ENCODE data around the gene MALL.
"Not testable (repeated sequence)": the region's sequence is repeated elsewhere in the genome, so short reads cannot be mapped to it uniquely, and the experiment has no call there.

The MALL gene

GRCh38 chr2:110083757-110084156 is 31.9 kb downstream of the MALL start:
- H3K36me3 ChIP-seq (ENCODE audit: insufficient read depth, low read depth, low read length); H3K9ac ChIP-seq (ENCODE audit: low read depth, low read length); H3K4me1 ChIP-seq (ENCODE audit: insufficient read depth, low read length); H3K27me3 ChIP-seq (ENCODE audit: insufficient read depth, low read length); H3K27ac ChIP-seq (ENCODE audit: low read length); H3K9me3 ChIP-seq (ENCODE audit: insufficient read depth, low read depth, low read length); H3K4me3 ChIP-seq (ENCODE audit: low read length): not testable (repeated sequence)

- H3K9me3 ChIP-seq (ENCODE audit: insufficient read depth, low read depth, low read length); H3K9ac ChIP-seq (ENCODE audit: low read depth, low read length); H3K4me1 ChIP-seq (ENCODE audit: insufficient read depth, low read length); H3K4me3 ChIP-seq (ENCODE audit: low read length); H3K27me3 ChIP-seq (ENCODE audit: insufficient read depth, low read length); H3K36me3 ChIP-seq (ENCODE audit: insufficient read depth, low read depth, low read length); H3K27ac ChIP-seq (ENCODE audit: low read length): not testable (repeated sequence)
Observed at GRCh38 chr2:110083162-110083561, 32.5 kb downstream of the MALL start.

- not testable (repeated sequence) for H3K4me3 ChIP-seq (ENCODE audit: low read length); H3K4me1 ChIP-seq (ENCODE audit: insufficient read depth, low read length); H3K9me3 ChIP-seq (ENCODE audit: insufficient read depth, low read depth, low read length); H3K27me3 ChIP-seq (ENCODE audit: insufficient read depth, low read length); H3K27ac ChIP-seq (ENCODE audit: low read length); H3K36me3 ChIP-seq (ENCODE audit: insufficient read depth, low read depth, low read length); H3K9ac ChIP-seq (ENCODE audit: low read depth, low read length)
Observed at GRCh38 chr2:110078104-110078503, 37.5 kb downstream of the MALL start.

DNA sequence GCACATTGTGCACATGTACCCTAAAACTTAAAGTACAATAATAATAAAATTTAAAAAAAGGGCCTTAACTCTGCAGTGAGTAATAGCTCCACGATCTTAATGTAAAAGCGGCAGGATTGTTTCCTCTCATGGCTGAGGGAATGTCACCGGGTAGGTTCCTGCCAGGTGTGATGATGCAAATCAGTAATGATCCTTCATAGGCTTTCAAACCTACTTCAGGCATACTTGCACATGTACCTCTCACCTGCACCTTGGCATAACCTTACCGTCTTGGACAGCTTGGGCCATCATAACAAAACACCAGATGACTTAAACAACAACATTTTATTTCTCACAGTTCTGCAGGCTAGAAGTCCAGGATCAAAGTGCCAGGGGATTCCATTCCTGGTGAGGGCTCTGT is 39.7 kb downstream of the MALL start:
- H3K27ac ChIP-seq (ENCODE audit: low read length): not testable (repeated sequence)

GRCh38 chr2:110069869-110070268 is 45.8 kb downstream of the MALL start:
- H3K4me3 ChIP-seq (ENCODE audit: low read length); H3K9me3 ChIP-seq (ENCODE audit: insufficient read depth, low read depth, low read length); H3K4me1 ChIP-seq (ENCODE audit: insufficient read depth, low read length); H3K9ac ChIP-seq (ENCODE audit: low read depth, low read length); H3K27ac ChIP-seq (ENCODE audit: low read length); H3K36me3 ChIP-seq (ENCODE audit: insufficient read depth, low read depth, low read length); H3K27me3 ChIP-seq (ENCODE audit: insufficient read depth, low read length): not testable (repeated sequence)

More for the DNA sequence above, 39.7 kb downstream of the MALL start:
- H3K36me3 ChIP-seq (ENCODE audit: insufficient read depth, low read depth, low read length); H3K9me3 ChIP-seq (ENCODE audit: insufficient read depth, low read depth, low read length); H3K9ac ChIP-seq (ENCODE audit: low read depth, low read length); H3K4me3 ChIP-seq (ENCODE audit: low read length); H3K4me1 ChIP-seq (ENCODE audit: insufficient read depth, low read length); H3K27me3 ChIP-seq (ENCODE audit: insufficient read depth, low read length): not testable (repeated sequence)

DNA sequence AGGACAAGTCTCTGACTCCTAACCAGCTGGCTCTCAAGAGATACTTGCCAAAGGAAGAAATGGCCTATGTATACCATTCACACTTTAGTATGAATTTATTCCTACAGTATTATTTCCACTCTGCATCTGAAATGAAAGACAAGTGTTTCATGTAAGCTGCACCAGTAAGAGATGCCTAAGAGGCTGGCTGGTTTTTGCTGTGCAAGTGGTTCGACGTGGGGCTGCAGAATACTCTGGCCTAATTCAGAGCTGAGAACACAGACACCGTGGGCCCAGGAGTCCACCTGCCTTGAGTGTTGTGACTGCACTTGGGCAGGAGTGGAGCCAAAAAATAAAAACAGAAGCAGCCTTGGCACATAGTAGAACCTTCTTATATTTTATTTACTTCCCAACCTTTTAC is 47.5 kb downstream of the MALL start:
- not testable (repeated sequence) for H3K4me3 ChIP-seq (ENCODE audit: low read length); H3K27ac ChIP-seq (ENCODE audit: low read length); H3K4me1 ChIP-seq (ENCODE audit: insufficient read depth, low read length); H3K36me3 ChIP-seq (ENCODE audit: insufficient read depth, low read depth, low read length); H3K27me3 ChIP-seq (ENCODE audit: insufficient read depth, low read length); H3K9me3 ChIP-seq (ENCODE audit: insufficient read depth, low read depth, low read length); H3K9ac ChIP-seq (ENCODE audit: low read depth, low read length)

- H3K4me3 ChIP-seq (ENCODE audit: low read length); H3K9ac ChIP-seq (ENCODE audit: low read depth, low read length); H3K36me3 ChIP-seq (ENCODE audit: insufficient read depth, low read depth, low read length); H3K27ac ChIP-seq (ENCODE audit: low read length); H3K4me1 ChIP-seq (ENCODE audit: insufficient read depth, low read length); H3K27me3 ChIP-seq (ENCODE audit: insufficient read depth, low read length); H3K9me3 ChIP-seq (ENCODE audit: insufficient read depth, low read depth, low read length): not testable (repeated sequence)
Observed at GRCh38 chr2:110062332-110062731, 53.3 kb downstream of the MALL start.

- H3K27ac ChIP-seq (ENCODE audit: low read length); H3K9me3 ChIP-seq (ENCODE audit: insufficient read depth, low read depth, low read length): not testable (repeated sequence)
Observed at GRCh38 chr2:110060550-110060949, 55.1 kb downstream of the MALL start.

DNA sequence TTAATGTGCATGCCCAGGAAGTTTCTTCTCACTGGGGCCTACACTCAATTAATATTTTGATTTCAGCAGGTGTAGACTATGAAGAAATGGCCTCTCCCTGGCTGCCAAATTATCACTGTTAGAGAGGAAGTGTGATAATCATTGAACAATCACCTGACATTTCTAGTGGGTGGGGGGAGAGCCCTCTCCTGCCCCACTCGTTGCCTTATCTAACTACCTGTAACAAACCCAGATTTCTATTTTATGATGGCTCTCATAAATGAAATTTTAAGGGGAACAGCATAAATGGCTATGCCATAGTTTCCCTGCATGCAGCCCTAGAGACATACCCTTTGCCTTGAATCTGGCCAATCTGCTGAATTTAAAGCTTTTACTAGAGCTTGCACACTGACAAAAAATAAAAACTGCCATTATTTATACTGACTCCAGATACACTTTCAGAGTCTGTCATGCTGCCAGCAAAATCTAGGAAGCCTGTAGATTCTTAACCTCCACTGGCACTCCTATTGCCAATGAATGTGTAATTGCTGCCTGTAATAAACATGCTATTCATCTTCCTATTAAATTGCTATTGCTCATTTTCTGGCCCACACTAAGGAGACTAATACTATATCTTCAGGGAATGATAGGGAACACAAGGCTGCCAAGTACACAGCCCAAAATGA is 55.8 kb downstream of the MALL start:
- H3K9me3 ChIP-seq (ENCODE audit: insufficient read depth, low read depth, low read length); H3K9ac ChIP-seq (ENCODE audit: low read depth, low read length); H3K27ac ChIP-seq (ENCODE audit: low read length); H3K4me1 ChIP-seq (ENCODE audit: insufficient read depth, low read length); H3K27me3 ChIP-seq (ENCODE audit: insufficient read depth, low read length); H3K36me3 ChIP-seq (ENCODE audit: insufficient read depth, low read depth, low read length); H3K4me3 ChIP-seq (ENCODE audit: low read length): not testable (repeated sequence)

More at GRCh38 chr2:110060550-110060949, 55.1 kb downstream of the MALL start:
- not testable (repeated sequence) for H3K4me1 ChIP-seq (ENCODE audit: insufficient read depth, low read length); H3K4me3 ChIP-seq (ENCODE audit: low read length); H3K27me3 ChIP-seq (ENCODE audit: insufficient read depth, low read length); H3K9ac ChIP-seq (ENCODE audit: low read depth, low read length); H3K36me3 ChIP-seq (ENCODE audit: insufficient read depth, low read depth, low read length)

GRCh38 chr2:110059009-110059693 is 56.5 kb downstream of the MALL start:
- not testable (repeated sequence) for H3K9me3 ChIP-seq (ENCODE audit: insufficient read depth, low read depth, low read length); H3K4me1 ChIP-seq (ENCODE audit: insufficient read depth, low read length)

DNA sequence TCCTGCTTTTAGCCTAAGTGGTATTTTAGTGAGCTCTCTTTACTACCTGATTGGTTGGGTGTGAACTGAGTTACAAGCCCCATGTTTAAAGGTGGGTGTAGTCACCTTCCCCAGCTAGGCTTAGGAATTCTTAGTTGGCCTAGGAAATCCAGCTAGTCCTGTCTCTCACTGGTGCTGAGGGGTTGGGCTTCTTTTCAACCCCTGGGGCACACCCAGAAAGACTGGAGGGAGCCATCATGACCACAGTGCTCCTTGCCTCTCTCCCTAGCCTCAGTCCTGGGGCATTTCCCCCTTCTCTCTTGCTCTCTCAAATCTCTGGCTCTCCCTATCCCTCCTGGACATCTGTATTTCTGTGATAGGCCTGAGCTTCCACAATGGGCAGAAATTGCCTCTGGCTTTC is 57.6 kb downstream of the MALL start:
- H3K9me3 ChIP-seq (ENCODE audit: insufficient read depth, low read depth, low read length); H3K27me3 ChIP-seq (ENCODE audit: insufficient read depth, low read length); H3K4me1 ChIP-seq (ENCODE audit: insufficient read depth, low read length); H3K9ac ChIP-seq (ENCODE audit: low read depth, low read length); H3K27ac ChIP-seq (ENCODE audit: low read length); H3K36me3 ChIP-seq (ENCODE audit: insufficient read depth, low read depth, low read length); H3K4me3 ChIP-seq (ENCODE audit: low read length): not testable (repeated sequence)

More at GRCh38 chr2:110059009-110059693, 56.5 kb downstream of the MALL start:
- H3K9ac ChIP-seq (ENCODE audit: low read depth, low read length); H3K36me3 ChIP-seq (ENCODE audit: insufficient read depth, low read depth, low read length); H3K4me3 ChIP-seq (ENCODE audit: low read length); H3K27me3 ChIP-seq (ENCODE audit: insufficient read depth, low read length); H3K27ac ChIP-seq (ENCODE audit: low read length): not testable (repeated sequence)

DNA sequence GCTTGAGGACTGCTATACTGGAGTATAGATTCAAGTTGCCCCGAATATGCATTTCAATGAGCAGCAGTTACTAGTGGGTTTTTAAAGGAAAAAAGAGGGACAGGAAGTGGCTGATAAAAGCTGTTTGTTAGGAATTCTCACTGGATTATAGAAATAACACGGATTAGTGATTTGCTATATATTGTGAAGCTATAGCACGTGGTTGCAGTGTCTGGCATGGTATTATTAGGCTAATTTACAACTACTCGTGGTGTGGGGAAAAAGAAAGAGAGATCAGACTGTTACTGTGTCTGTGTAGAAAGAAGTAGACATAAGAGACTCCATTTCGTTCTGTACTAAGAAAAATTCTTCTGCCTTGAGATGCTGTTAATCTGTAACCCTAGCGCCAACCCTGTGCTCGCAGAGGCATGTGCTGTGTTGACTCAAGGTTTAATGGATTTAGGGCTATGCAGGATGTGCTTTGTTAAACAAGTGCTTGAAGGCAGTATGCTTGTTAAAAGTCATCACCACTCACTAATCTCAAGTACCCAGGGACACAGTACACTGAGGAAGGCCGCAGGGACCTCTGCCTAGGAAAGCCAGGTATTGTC is 59.7 kb downstream of the MALL start:
- not testable (repeated sequence) for H3K36me3 ChIP-seq (ENCODE audit: insufficient read depth, low read depth, low read length); H3K9me3 ChIP-seq (ENCODE audit: insufficient read depth, low read depth, low read length); H3K4me1 ChIP-seq (ENCODE audit: insufficient read depth, low read length); H3K4me3 ChIP-seq (ENCODE audit: low read length); H3K27me3 ChIP-seq (ENCODE audit: insufficient read depth, low read length); H3K9ac ChIP-seq (ENCODE audit: low read depth, low read length); H3K27ac ChIP-seq (ENCODE audit: low read length)

Measured in iPS-20b (cell line).